ENCODE data around the gene SMYD3. TPM values are rescaled to one million over a fixed set of nuclear protein-coding genes. Genes with fewer than 3 reads are reported as not detected.
"Not testable (repeated sequence)": the region's sequence is repeated elsewhere in the genome, so short reads cannot be mapped to it uniquely, and the experiment has no call there.

The SMYD3 gene
- total RNA-seq, 4 donors from 2014 or later, result 11.6 to 26.9 (median 18.3) TPM

DNA sequence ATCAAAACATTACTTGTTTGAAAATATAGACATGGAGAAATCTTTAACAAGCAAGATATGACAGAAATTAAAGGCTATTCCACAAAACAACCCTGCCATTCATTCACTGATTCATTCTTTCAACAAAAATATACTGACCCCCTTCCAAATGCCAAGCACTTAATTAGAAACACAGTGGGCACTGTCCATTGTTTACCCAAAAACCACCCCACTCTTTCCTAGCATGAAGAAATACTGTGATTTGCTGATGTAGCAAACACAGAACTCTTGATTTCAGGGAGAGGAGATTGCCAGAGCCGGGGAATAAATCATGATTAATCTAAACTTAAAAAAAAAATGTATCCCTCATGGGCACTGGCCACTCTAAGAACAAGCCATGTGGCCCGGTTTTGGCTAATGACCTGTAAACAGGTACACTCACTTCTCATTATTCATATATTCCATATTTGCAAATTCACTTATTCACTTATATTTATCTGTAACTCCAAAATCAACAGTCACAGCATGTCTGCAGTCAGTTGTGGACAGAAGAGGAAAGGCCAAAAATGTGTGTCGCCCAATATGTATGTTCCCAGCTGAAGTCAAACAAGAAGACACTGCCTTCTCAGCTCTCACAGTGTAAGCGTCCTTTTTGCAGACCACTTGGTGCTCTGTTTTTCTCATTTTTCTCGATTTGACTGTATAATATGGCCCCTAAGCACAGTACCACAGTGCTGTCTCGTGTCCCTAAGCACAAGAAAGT, 133.1 kb downstream of the SMYD3 start:
- H3K4me3 ChIP-seq, result no peak overlapping the region
- 57 to 94% methylated on average over 5 to 6 of the region's 6 CpGs for WGBS, 2 donors (ENCODE audit: low coverage in 1 of 2)
- ATAC-seq, result no peak
- H3K27me3 ChIP-seq, result no peaks in the 10 kb centered on the region
- H3K9me3 ChIP-seq, result no peaks in the 10 kb centered on the region
- no peak overlapping the region for H3K27ac ChIP-seq
- no peaks in the 10 kb centered on the region for H3K36me3 ChIP-seq
- TF ChIP-seq POLR2AphosphoS5 (IDR thresholded peaks at IDR 0.05) (no peak), POLR2A (IDR thresholded peaks at IDR 0.05) (no peak)
- TF ChIP-seq, protein P1, sequence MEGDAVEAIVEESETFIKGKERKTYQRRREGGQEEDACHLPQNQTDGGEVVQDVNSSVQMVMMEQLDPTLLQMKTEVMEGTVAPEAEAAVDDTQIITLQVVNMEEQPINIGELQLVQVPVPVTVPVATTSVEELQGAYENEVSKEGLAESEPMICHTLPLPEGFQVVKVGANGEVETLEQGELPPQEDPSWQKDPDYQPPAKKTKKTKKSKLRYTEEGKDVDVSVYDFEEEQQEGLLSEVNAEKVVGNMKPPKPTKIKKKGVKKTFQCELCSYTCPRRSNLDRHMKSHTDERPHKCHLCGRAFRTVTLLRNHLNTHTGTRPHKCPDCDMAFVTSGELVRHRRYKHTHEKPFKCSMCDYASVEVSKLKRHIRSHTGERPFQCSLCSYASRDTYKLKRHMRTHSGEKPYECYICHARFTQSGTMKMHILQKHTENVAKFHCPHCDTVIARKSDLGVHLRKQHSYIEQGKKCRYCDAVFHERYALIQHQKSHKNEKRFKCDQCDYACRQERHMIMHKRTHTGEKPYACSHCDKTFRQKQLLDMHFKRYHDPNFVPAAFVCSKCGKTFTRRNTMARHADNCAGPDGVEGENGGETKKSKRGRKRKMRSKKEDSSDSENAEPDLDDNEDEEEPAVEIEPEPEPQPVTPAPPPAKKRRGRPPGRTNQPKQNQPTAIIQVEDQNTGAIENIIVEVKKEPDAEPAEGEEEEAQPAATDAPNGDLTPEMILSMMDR (IDR thresholded peaks at IDR 0.05), result no peak
- H3K4me1 ChIP-seq, result no peaks in the 10 kb centered on the region

DNA sequence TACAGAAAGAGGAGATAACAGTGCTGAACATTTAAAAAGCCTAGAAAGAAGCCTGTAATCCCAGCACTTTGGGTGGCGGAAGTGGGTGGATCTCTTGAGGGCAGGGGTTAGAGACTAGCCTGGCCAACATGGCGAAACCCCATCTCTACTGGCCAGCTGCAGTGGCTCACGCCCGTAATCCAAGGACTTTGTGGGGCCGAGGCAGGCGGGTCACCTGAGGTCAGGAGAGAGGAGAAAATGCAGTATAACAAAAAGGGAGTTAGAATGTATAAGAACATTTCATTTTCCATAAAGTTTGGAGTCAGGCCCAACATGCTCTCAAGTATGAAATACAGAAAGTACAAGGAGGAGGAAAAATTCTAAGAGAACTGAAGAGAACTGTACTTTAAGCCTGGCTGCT, 134.5 kb downstream of the SMYD3 start:
- ATAC-seq, result no peak
- 36 to 54% methylated on average over 5 to 6 of the region's 6 CpGs for WGBS, 2 donors (ENCODE audit: low coverage in 1 of 2)
- TF ChIP-seq EP300 (IDR thresholded peaks at IDR 0.05), result no peak
- TF ChIP-seq, protein P1 (IDR thresholded peaks at IDR 0.05), result no peak
- no peak for TF ChIP-seq POLR2AphosphoS5 (IDR thresholded peaks at IDR 0.05)
- TF ChIP-seq POLR2A (IDR thresholded peaks at IDR 0.05), result no peak
- Histone ChIP-seq H3K36me3 (no peaks in the 10 kb centered on the region), H3K4me1 (no peaks in the 10 kb centered on the region), H3K9me3 (no peaks in the 10 kb centered on the region), H3K4me3 (no peak overlapping the region), H3K27ac (no peak overlapping the region), H3K27me3 (no peaks in the 10 kb centered on the region)

DNA sequence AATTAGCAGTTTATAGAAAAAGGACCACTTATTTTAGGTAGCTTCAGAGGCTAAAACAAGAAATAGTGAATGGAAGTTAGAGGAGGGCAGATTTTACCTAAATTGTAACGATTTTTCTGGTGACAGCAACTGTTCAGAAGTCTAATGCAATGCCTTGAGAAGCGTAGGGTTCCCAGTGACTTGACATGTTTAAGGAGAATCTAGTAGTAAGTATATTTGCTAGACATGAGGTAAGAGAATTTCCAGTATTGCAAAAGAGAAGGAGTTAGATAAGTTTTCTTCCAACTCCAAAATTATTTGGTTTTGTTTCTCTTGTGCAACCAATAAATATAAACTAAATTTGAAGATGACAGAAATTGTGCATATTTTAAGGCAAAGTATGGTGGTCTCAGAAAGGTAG, 140.0 kb downstream of the SMYD3 start:
- no peaks in the 10 kb centered on the region for H3K4me1 ChIP-seq
- no peaks in the 10 kb centered on the region for H3K36me3 ChIP-seq
- no peak overlapping the region for H3K4me3 ChIP-seq
- no peak for ATAC-seq
- no peaks in the 10 kb centered on the region for H3K27me3 ChIP-seq
- TF ChIP-seq, protein P1 (IDR thresholded peaks at IDR 0.05), result no peak
- no peak for TF ChIP-seq POLR2AphosphoS5 (IDR thresholded peaks at IDR 0.05)
- no peak for TF ChIP-seq POLR2A (IDR thresholded peaks at IDR 0.05)
- TF ChIP-seq EP300 (IDR thresholded peaks at IDR 0.05), result no peak
- H3K9me3 ChIP-seq, result no peaks in the 10 kb centered on the region
- WGBS, 2 donors (ENCODE audit: low coverage in 1 of 2), result 71 to 97% methylated on average over 2 of the region's 2 CpGs
- H3K27ac ChIP-seq, result no peak overlapping the region

DNA sequence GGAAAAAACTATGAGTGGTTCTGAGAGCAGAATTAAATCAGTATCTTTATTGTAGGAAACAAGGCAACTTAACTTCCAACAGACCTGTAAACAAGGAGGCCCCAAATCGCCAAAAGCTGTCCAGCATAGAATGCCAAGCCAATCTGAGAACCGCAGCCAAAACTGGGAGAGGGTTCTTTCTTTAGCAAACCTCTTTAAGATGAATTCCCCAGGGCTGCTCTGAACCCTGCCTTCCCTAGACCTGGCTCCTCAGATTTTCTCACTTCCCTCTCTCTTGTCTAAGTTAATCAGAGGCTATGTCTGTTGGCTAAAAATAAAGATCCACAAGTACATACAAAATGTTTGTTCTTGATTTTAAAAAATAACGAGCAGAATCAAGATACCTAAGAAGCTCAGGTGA, 141.4 kb downstream of the SMYD3 start:
- no peak for TF ChIP-seq EP300 (IDR thresholded peaks at IDR 0.05)
- TF ChIP-seq POLR2AphosphoS5 (IDR thresholded peaks at IDR 0.05), result no peak
- no peak for TF ChIP-seq POLR2A (IDR thresholded peaks at IDR 0.05)
- TF ChIP-seq, protein P1 (IDR thresholded peaks at IDR 0.05), result no peak
- ATAC-seq, result no peak
- 64 to 92% methylated on average over 3 of the region's 3 CpGs for WGBS, 2 donors (ENCODE audit: low coverage in 1 of 2)
- H3K27ac ChIP-seq, result no peak overlapping the region
- no peaks in the 10 kb centered on the region for H3K27me3 ChIP-seq
- no peaks in the 10 kb centered on the region for H3K4me1 ChIP-seq
- no peak overlapping the region for H3K4me3 ChIP-seq
- H3K9me3 ChIP-seq, result no peaks in the 10 kb centered on the region
- no peaks in the 10 kb centered on the region for H3K36me3 ChIP-seq

DNA sequence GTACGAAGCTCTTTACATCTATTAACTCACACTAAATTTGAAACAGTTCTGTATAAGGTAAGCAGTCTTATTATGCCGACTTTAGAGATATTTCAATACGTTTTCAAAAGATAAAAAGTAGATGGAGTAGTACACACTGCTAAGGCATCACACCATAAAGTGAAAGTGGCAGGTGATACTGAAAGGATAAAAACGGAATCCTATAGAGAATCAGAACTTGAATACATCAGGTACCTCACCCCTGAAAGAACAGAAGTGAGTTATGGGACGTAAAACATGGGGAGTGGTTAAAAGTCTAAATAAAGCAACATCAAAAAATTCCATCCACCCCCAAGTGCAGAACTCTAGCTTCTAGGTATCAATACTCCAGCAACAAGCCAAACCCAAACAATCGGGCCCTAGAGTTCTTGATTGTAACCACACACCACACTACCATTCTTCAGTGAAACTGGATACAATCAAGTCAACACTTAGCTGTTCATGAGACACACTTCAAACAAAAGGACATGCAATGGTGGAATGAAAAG, 142.6 kb downstream of the SMYD3 start:
- Histone ChIP-seq H3K27ac (no peak overlapping the region), H3K4me3 (no peak overlapping the region), H3K4me1 (no peaks in the 10 kb centered on the region), H3K27me3 (no peaks in the 10 kb centered on the region), H3K36me3 (no peaks in the 10 kb centered on the region), H3K9me3 (no peaks in the 10 kb centered on the region)
- 73 to 90% methylated on average over 5 to 6 of the region's 6 CpGs for WGBS, 2 donors (ENCODE audit: low coverage in 1 of 2)
- TF ChIP-seq POLR2A (IDR thresholded peaks at IDR 0.05) (no peak), POLR2AphosphoS5 (IDR thresholded peaks at IDR 0.05) (no peak), EP300 (IDR thresholded peaks at IDR 0.05) (no peak)
- TF ChIP-seq, protein P1 (IDR thresholded peaks at IDR 0.05), result no peak
- no peak for ATAC-seq

DNA sequence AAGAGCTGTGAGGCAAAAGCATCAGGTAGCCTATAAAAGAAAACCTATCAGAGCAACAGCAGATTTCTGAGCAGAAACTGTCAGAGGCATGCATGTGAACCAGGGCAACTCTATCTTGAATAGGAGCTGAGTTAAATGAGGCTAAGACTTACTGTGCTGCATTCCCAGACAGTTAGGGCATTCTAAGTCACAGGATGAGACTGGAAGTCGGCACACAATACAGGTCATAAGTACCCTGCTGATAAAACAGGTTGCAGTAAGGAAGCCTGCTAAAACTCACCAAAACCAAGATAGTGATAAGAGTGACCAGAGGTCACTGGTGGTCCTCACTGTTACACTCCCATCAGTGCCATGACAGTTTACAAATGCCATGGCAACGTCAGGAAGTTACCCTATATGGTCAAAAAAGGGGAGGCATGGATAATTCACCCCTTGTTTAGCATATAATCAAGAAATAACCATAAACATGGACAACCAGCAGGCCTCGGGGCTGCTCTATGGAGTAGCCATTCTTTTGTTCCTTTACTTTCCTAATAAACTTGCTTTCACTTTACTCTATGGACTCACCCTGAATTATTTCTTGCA, 150.0 kb downstream of the SMYD3 start:
- H3K4me3 ChIP-seq, H3K4me1 ChIP-seq, H3K27me3 ChIP-seq, H3K27ac ChIP-seq, ATAC-seq, H3K36me3 ChIP-seq: not testable (repeated sequence)
- peaks cover 0 to 13% (median 3%) of the 10 kb centered on the region in 3 donors for H3K9me3 ChIP-seq
- 51 to 72% methylated on average over 3 of the region's 3 CpGs for WGBS, 2 donors (ENCODE audit: low coverage in 1 of 2)

Measured in gastroesophageal sphincter (tissue), 4 donors.